ENCODE measurements around the gene ABCB9.
A peak's percentile ranks its signal among the peaks of the same experiment; 100 is the strongest.
"Not testable (repeated sequence)": the region's sequence is repeated elsewhere in the genome, so short reads cannot be mapped to it uniquely, and the experiment has no call there.

Gene ABCB9

DNA sequence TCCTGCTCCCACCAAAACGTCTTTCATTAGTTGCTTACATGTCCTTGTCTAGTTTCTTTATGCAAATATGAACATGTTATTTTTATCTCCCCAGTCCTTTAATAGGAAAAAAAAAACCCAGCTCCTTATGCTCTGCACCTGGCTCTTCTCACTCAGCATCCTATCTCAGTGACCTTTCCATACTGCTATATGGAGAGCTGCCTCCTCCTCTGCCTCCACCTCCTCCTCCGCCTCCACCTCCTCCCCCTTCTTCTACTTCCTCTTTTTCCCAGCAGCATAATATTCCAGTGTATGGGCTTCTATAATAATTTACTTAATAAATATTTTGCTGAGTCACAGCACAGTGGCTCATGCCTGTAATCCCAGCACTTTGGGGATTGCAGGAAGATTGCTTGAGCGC is 31.5 kb downstream of the ABCB9 start:
- no peak for DNase-seq

- DNase-seq = no peak
Observed at GRCh38 chr12:122932207-122932606, 34.1 kb downstream of the ABCB9 start.

- no peak for DNase-seq
Observed at GRCh38 chr12:122929812-122930211, 36.5 kb downstream of the ABCB9 start.

DNA sequence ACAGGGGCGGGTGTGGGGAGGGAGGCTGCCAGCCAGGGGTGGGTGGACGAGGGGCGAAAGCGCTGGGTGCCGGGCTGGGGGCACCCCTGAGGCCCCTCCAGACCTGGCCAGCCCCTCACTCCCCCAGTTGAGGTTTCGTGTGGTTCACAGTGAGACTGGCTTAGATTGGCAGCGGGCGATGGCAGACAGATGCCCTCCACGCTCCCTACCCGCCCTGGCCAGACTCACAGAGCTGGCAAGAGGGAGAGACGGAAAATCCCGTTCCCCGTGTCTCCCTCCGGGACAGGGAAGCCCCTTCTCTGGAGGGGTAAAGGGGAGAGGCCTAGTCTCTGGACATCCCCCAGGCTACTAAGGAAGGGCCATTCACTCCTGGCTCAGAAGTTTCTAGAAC is 37.1 kb downstream of the ABCB9 start:
- no peak for DNase-seq

DNA sequence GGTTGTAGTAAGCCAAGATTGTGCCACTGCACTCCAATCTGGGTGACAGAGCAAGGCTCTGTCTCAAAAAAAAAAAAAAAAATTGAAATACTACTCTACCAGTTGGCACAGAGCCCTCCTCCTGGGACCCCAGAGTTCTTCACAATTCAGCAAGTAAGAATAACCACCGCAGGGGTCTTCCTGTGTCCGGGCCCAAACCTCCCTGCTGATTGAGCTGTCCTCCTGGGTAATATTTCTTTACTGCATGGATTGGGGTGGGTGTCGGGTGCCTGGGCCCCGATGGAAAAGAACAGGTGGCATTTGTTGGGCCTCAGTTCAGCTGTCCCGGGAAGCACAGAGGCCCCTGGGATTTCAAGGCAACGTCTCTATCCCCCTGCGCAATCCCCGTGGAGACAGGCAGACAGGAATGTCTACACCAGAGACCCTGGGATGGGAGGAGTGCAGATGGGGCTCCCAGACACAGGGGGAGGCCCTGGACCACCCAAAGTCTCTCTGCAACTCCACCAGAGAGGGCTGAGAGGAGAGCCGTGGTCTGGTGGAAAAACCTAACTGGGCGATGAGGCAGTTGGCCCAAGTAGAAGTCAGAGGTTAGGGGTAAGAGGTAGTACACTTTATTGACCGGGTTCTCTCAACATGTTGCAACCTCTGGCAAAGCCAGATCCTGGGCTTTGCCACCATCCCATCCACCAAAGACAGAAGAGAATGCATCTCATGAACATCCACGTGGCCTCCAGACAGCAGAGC is 37.7 kb downstream of the ABCB9 start:
- DNase-seq = no peak

DNA sequence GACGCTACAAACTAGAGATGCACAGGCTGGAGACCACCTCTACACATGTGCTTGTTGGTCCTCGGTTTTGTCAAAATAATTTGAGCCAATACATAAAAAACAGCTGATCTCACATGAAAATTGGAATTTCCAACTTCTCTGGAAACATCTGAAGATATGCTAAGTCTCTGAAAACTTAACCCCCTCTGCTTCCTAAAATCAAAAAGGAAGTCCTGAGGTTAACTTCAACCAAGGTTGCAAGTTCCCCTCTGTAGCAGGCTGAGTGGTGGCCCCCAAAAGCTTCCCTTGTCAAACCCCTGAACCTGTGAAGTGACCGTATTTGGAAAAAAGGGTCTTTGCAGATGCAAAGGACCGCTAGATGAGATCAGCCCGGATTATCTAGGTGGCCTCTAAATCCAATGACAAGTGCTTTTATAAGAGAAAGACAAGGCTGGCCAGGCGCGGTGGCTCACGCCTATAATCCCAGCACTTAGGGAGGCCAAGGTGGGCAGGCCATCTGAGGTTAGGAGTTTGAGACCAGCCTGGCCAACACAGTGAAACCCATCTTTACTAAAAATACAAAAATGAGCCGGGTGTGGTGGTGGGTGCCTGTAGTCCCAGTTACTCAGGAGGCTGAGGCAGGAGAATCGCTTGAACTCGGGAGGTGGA is 38.4 kb downstream of the ABCB9 start:
- DNase-seq = no peak

GRCh38 chr12:122921917-122922316 is 44.3 kb downstream of the ABCB9 start:
- DNase-seq = no peak

- DNase-seq = no peak
Observed at GRCh38 chr12:122920687-122921086, 45.6 kb downstream of the ABCB9 start.

GRCh38 chr12:122918827-122919226 is 47.4 kb downstream of the ABCB9 start:
- DNase-seq = no peak

- DNase-seq = no peak
Observed at GRCh38 chr12:122917507-122918121, 48.6 kb downstream of the ABCB9 start.

DNA sequence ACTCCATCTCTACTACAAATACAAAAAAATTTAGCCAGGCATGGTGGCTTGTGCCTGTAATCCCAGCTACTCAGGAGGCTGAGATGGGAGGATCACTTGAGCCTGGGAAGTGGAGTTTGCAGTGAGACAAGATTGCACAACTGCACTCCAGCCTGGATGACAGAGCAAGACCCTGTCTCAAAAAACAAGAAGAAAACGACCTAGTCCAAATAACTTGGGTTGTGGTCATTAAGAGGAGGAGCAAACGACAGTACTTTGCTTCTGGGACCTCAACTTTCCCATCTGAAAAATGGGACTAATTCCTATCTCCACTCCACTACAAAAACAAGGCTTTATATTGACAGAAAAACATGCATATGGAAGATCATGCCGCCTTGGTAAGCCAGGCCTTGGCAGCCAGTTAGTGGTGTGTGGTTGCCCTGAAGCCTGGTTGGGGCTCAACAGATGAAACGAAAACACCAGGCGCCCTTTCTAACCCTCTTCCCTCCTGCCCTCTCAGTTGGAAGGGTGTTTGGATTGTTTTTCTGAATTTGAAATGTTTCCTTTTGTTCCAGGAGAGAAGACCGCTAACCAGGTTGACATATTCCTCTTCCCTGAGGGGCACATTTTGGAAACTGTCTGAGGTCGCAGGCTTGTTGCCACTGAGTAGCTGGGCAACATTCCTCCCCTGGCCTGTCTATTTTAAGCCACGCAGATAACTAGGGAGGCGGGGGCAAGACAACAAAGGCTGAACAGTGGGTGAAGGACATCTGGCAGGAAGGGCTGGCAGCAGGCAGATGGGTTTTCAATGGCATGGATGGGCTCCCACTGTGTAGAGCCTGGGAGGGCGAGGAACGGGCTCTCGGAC is 56.6 kb downstream of the ABCB9 start:
- DNase-seq = no peak

DNA sequence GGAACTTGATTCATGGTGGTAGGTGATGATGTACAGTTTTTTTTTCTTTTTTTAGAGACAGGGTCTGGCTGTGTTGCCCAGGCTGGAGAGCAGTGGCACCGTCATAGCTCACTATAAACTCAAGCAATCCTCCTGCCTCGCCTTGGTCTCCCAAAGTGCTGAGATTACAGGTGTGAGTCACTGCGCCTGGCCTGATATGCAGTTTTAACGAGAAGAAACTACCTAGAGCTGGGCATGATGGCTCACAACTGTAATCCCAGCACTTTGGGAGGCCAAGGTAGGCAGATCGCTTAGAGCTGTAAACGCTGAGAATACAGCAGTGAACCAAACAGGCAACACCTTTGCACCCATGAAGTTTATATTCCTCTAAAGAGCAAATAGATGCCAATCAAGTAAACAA is 57.3 kb downstream of the ABCB9 start:
- DNase-seq = no peak

- not testable (repeated sequence) for DNase-seq
Observed at GRCh38 chr12:122905258-122905657, 61.0 kb downstream of the ABCB9 start.

DNA sequence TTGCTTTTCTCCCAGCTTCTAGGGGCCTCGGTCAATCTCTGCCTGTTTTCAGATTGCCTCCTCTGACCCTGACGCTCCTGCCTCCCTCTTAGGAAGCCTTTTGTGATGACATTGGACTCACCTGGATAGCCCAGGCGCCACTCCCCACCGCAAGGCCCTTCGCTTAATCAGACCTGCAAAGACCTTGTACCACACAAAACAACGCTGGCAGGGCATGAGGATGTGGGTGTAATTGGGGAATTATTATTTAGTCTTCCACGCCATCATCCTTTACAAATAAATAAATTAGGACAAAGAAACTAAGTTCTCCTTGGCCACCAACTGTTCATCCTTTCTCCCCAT is 62.6 kb downstream of the ABCB9 start:
- no peak for DNase-seq

DNA sequence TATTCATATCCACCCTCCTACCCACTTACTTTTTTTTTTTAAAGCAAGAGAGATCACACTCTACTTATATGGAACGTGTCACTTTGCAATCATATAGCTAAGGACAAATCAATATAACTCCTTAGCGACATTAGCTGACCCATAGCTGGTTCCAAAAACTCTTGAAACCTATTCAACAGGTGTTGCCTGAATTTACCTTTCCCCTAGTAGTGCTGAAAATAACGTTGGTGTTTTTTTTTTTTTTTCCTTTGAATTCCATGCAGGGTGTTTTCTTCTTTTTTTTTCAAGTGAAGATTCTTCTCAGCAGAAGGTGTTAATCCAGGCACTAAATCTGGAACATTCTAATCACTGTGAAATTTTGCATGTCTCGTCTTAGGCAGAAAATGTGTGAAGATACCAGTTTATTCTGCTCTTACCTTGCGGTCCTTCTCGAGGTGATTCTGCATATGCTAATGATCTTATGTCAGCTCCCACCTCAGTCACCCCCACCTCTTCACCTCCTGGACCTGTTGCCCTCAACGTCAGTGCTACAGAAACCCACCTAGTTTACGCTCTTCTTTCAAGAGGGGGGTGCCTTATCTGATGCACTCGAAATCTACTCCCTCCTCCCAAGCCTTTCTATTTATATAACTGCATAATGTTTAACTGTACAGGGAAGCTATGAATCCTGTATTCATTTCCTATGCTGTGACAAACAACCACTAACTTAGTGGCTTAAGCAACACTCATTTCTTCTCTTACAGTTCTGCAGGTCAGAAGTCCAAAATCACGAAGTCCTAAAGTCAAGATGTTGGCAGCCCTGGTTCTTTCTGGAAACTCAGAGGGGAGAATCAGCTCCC is 63.2 kb downstream of the ABCB9 start:
- no peak for DNase-seq

- DNase-seq = no peak
Observed at GRCh38 chr12:122899887-122900286, 66.4 kb downstream of the ABCB9 start.

DNA sequence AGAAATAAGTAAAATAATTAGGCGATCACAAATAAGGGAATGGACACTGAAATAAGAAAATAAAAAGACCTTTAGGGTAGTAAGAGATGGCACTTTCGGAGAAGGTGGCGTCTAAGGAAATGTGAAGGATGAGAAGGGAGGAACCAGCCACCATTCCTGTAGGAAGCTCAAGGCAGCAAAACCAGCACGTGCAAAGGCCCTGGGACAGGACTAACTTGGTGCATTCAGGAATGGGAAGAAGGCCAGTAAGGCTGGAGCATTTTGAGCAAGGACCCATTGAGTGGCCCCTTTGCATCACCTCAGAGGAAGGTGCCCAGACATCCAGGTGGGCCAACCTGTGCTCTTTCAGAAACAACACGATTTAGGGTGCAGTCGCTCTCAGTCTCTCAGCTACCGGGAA is 69.6 kb downstream of the ABCB9 start:
- DNase-seq = no peak

DNA sequence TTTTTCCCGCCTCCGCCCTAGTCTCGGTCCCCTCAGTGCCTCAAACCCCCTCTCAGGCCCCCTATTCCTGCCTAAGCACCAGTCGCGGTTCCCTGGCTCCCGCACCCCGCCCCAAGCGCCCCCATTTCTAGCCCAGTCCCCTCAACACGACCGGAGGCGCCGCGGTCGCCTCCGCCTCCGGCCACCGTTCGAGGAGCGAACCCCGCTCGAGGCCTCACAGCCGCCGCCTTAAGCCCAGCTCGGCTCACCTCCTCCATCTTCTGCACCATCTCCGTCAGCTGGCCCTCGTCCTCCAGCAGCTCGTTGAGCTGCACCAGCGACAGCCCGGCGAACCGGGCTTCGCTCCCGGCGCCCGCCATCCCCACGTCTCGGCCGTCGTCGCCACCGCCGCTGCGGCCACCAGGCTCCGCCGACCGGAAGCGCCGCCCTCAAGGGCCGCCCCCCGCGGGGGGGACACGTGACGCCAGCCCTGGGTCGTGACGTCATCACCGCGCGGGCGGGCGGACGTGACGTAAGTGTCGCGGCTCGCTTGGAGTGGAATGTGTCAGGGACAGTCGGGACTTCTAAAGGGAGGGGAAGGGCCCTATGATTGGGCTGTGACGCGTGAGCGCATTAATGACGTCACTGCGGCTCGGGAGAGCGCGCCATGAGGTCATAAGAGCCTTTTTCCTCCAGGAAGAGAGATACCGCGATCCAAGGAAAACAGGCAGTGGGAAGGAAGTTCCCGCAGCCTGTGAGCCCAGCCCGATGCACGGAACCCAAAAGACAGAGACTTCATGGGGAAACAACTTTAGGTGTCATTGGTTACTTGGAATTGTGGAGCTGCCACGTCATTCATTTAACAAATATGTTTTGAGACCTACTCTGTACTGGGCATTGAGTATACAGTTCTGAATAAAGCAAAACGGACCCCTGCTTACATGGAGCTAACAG is 70.3 kb downstream of the ABCB9 start, which contains the start of gene VPS37B:
Gene VPS37B (minus strand): TSS at position 421 of the 933 bp plus-strand sequence. CDS start 62 bp downstream, at position 359.
- DNase-seq = peak; percentile 87

DNA sequence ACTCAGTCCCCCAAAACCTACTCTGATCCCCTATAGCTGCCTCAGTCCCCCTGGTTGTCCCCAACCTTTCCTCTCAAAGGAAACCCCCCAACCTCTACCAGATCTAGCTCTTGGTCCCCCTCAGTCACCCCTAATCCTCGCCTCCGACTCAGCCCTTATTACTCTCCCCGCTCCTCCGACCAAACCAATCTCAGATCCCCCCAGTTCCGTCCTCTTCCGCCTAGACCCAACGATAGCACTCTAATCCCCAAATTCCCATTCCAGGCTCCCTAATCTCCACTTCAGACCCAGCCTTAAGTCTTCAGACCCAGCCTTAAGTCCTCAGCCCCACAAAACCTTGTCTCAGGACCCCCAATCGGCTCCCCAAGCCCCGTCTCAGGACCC is 71.0 kb downstream of the ABCB9 start:
- DNase-seq = no peak

- no peak for DNase-seq
Observed at GRCh38 chr12:122894193-122895121, 71.8 kb downstream of the ABCB9 start.
